HL-60 (cell line): ENCODE results near the gene ABCC8.

ENCODE experiments used
- DNase-seq, 2 experiments: peaks; one replicate each; pipeline ENCODE4 v3.0.0-alpha.2; 2010 to 2020; ENCODE audit warnings: low read depth in 1 of 2, low spot score in 1 of 2
- H3K27ac ChIP-seq: fragments of 250-450 bp; sonication (Bioruptor Pico); replicated peaks from 2 replicates; pipeline ENCODE4 v1.5.1; 2020; ENCODE audit warnings: mild to moderate bottlenecking, moderate library complexity
- H3K27me3 ChIP-seq: fragments of 250-450 bp; sonication (Bioruptor Pico); 2 replicates; pipeline ENCODE4 v1.5.1; 2021; ENCODE audit warnings: mild to moderate bottlenecking, moderate library complexity; ENCODE audit not compliant: insufficient read depth, poor library complexity, severe bottlenecking
- H3K4me3 ChIP-seq: replicated peaks from 2 replicates; pipeline ENCODE4 v1.5.1; 2011; ENCODE audit warnings: mild to moderate bottlenecking, control low read depth, low read length; ENCODE audit not compliant: insufficient read depth
- CTCF ChIP-seq: IDR thresholded peaks from one replicate; pipeline ENCODE4 v1.5.1; 2011; ENCODE audit warnings: low read length, control low read depth, inconsistent platforms; ENCODE audit not compliant: insufficient read depth
- GABPA ChIP-seq: IDR thresholded peaks from 2 replicates; pipeline ENCODE4 v1.6.1; 2012; ENCODE audit warnings: low read depth
- POLR2AphosphoS5 ChIP-seq: IDR thresholded peaks from 2 replicates; pipeline ENCODE4 v1.6.1; 2012; ENCODE audit warnings: low read depth
- SPI1 ChIP-seq: IDR thresholded peaks from 2 replicates; pipeline ENCODE4 v1.6.1; 2012; ENCODE audit warnings: low read depth, mild to moderate bottlenecking, borderline replicate concordance
- TF ChIP-seq, protein P1 (sequence below): IDR thresholded peaks from 2 replicates; pipeline ENCODE4 v1.6.1; 2012; ENCODE audit warnings: low read depth; ENCODE audit not compliant: insufficient replicate concordance

The ABCC8 gene

DNA sequence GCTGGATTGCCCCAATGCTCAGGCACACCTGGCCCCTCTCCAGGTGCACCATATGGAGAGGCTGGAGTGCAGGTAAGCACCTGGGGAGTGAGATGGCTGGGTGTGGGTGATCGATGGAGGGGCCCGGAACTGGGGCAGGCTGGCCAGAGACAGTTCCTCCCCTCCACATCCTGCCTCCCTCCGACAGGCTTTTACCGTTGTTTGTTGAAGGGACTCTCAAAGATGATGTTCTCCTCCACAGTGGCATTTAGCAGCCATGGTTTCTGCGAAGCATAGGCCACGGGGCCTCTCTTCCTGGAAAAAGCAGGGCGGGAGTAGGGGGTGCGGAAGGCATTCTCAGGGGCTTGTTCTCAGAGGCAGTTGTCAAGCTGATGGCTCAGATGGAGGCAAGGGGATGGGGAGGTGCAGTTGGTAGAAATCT, 62.3 kb downstream of the ABCC8 start:
- DNase-seq: no peak
- no peak for TF ChIP-seq GABPA
- no peak for TF ChIP-seq SPI1
- TF ChIP-seq, protein P1, sequence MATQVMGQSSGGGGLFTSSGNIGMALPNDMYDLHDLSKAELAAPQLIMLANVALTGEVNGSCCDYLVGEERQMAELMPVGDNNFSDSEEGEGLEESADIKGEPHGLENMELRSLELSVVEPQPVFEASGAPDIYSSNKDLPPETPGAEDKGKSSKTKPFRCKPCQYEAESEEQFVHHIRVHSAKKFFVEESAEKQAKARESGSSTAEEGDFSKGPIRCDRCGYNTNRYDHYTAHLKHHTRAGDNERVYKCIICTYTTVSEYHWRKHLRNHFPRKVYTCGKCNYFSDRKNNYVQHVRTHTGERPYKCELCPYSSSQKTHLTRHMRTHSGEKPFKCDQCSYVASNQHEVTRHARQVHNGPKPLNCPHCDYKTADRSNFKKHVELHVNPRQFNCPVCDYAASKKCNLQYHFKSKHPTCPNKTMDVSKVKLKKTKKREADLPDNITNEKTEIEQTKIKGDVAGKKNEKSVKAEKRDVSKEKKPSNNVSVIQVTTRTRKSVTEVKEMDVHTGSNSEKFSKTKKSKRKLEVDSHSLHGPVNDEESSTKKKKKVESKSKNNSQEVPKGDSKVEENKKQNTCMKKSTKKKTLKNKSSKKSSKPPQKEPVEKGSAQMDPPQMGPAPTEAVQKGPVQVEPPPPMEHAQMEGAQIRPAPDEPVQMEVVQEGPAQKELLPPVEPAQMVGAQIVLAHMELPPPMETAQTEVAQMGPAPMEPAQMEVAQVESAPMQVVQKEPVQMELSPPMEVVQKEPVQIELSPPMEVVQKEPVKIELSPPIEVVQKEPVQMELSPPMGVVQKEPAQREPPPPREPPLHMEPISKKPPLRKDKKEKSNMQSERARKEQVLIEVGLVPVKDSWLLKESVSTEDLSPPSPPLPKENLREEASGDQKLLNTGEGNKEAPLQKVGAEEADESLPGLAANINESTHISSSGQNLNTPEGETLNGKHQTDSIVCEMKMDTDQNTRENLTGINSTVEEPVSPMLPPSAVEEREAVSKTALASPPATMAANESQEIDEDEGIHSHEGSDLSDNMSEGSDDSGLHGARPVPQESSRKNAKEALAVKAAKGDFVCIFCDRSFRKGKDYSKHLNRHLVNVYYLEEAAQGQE: no peak
- TF ChIP-seq POLR2AphosphoS5: no peak
- no peak for TF ChIP-seq CTCF
- peaks cover 6% of the 10 kb centered on the region for H3K27me3 ChIP-seq
- H3K27ac ChIP-seq: no peak overlapping the region
- no peak overlapping the region for H3K4me3 ChIP-seq

DNA sequence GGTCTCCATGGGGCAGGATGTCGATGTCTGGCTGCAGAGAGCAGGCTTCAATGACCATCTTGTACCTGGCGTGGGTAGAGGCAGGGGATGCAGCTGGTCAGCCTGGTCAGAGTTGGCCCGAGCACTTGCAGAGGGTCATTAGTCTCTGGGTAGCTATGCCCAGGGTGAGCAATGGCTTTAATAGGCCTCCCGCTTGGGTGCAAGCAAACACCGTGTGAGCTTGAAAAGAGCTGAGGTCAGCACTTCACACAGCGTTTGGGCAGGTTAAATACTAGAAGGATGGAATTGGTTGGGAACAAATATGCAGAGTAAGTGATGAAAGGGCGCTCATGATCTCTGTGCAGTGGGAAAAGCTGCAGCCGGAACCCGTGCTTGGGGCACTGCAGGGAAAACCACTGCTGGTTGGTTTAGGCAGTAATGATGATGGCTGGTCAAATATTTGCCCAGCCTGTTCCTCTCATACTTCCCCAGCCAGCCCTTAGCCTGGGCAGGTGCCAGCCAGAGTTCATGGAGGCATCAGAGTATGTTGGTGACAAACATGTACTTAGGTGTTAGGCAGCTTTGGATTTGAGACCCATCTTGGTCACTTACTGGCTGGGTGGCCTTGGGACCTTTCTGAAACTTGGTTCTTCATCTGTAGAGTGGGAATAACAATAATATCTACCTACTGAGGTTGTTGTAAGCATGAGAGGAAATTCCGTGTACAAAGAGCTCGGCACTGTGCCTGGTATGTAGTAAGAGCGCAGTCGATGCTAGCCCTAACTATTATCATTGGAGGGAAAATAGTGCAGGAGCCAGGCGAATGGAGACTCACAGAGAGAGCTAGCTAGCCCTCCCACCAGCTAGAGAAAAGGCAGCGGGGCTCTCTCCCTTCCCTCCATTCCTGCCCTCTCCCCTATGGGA, 63.0 kb downstream of the ABCC8 start:
- Histone ChIP-seq H3K27ac (no peak overlapping the region), H3K27me3 (peaks cover 6% of the 10 kb centered on the region)
- DNase-seq: no peak

More for the DNA sequence above, 63.0 kb downstream of the ABCC8 start:
- no peak overlapping the region for H3K4me3 ChIP-seq
- TF ChIP-seq GABPA: no peak
- no peak for TF ChIP-seq CTCF
- TF ChIP-seq, protein P1: no peak
- no peak for TF ChIP-seq SPI1
